Erythroblast (primary cell): ENCODE results near the gene EIF4E1B.

ENCODE experiments used
- GATA1 ChIP-seq: IDR thresholded peaks from 2 replicates; pipeline ENCODE4 v1.6.1; 2011; ENCODE audit warnings: low read depth, mild to moderate bottlenecking, control low read depth, low read length, moderate library complexity
- POLR2A ChIP-seq: IDR thresholded peaks from 2 replicates; pipeline ENCODE4 v1.6.1; 2011; ENCODE audit warnings: mild to moderate bottlenecking, low read length

DNA sequence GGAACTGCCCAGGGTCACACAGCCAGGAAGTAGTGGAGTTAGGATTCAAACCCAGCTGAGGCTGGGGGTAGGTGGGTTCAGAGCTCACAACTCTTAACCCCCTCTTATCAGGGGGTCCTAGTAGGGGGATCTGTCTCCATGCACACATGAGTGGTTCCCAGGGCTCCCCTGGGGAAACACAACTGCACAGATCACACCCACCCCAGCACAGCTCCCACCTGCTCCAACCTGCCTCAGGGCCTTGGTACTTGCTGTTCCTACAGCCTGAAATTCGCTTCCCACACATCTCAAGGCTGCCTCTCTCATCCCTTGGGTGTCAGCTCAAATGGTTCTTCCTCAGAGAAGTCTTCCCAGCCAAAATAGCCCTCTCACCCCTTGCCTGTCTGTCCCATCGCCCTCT, 5.0 kb upstream of the EIF4E1B start:
- no peak for TF ChIP-seq POLR2A
- TF ChIP-seq GATA1, result no peak
